Left ventricle myocardium inferior (tissue), 1 donor: ENCODE data around the gene STX10. TPM values are rescaled to one million over a fixed set of nuclear protein-coding genes. Genes with fewer than 3 reads are reported as not detected.

Source experiments
- DNase-seq: peaks from one replicate; pipeline ENCODE4 v3.0.0-alpha.2; 2020
- H3K27ac ChIP-seq: fragments of 200-600 bp; replicated peaks from 2 replicates; pipeline ENCODE4 v1.8.0; 2021
- H3K27me3 ChIP-seq: fragments of 200-600 bp; 2 replicates; pipeline ENCODE4 v1.8.0; 2021; ENCODE audit warnings: low read depth
- H3K36me3 ChIP-seq: fragments of 200-600 bp; 2 replicates; pipeline ENCODE4 v1.8.0; 2021
- H3K4me1 ChIP-seq: fragments of 200-600 bp; 2 replicates; pipeline ENCODE4 v1.8.0; 2021
- H3K4me3 ChIP-seq: fragments of 200-600 bp; 2 replicates; pipeline ENCODE4 v1.8.0; 2021; ENCODE audit warnings: mild to moderate bottlenecking, moderate library complexity
- H3K9me3 ChIP-seq: fragments of 200-600 bp; replicated peaks from 2 replicates; pipeline ENCODE4 v1.8.0; 2021
- intact Hi-C: fragments of 100-400 bp; cut with micrococcal nuclease; formaldehyde crosslinking; loops from one replicate; pipeline ENCODE4 v1.11.0; 2022
- total RNA-seq: library from RNA; stranded (reverse); fragmentation: NEBNext Ultra II Directional; extraction: Animal tissue kit (Norgen Biotek cat#: 25700); gene quantifications from one replicate; pipeline ENCODE4 v1.2.1, GENCODE V29; 2021
- TF ChIP-seq, protein P1 (sequence below): fragments of 200-600 bp; IDR thresholded peaks from 2 replicates; pipeline ENCODE4 v1.8.0; 2021; ENCODE audit warnings: antibody characterized with exemption, mild to moderate bottlenecking, borderline replicate concordance
- donor health status: DM: no; HTN: yes; CAD: no; lungs with severe emphysema.

STX10 gene
- total RNA-seq, 1 donor from 2014 or later = 39.2 TPM

DNA sequence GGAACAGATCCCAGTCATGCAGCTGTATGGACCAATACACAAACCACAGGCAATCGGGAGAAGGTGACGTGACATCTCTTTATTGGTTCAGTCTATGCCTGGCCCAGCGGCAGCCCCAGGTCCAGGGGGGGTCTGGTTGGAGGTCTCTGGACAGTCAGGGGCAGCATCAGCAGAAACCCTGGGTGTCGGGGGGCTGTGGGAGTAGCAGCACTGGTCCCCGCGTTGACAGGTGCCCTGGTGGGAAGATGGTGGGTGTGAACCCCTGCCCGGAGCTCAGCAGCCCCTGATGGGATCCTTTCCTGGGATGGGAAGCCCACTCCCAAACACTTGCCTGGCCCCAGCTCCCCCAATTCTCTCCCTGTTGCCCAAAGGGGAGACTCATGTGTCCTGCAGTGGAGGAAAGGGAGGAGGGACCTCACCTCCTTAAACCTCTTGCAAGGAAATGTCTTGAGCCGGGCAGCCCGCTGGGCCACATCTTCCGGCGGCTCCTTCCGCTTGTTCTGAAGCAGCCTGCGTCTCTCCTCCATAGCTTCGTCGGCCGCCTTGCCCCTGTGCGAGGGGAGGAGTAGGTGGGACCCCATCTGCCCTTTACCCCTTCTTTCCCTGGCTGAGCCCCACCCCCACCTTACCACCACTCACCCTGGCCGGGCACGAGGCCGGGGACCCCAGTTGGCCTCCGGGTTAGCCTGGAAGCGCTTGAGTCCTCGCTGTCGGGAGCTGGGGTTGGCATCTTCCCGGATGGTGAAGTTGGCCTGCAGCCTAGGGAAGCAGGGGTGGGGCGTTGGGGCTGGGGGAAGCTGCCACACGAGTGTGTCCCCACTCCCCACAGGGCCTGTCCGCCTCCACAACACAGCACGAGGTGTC is 45.1 kb downstream of the STX10 start:
- TF ChIP-seq, protein P1, sequence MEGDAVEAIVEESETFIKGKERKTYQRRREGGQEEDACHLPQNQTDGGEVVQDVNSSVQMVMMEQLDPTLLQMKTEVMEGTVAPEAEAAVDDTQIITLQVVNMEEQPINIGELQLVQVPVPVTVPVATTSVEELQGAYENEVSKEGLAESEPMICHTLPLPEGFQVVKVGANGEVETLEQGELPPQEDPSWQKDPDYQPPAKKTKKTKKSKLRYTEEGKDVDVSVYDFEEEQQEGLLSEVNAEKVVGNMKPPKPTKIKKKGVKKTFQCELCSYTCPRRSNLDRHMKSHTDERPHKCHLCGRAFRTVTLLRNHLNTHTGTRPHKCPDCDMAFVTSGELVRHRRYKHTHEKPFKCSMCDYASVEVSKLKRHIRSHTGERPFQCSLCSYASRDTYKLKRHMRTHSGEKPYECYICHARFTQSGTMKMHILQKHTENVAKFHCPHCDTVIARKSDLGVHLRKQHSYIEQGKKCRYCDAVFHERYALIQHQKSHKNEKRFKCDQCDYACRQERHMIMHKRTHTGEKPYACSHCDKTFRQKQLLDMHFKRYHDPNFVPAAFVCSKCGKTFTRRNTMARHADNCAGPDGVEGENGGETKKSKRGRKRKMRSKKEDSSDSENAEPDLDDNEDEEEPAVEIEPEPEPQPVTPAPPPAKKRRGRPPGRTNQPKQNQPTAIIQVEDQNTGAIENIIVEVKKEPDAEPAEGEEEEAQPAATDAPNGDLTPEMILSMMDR = no peak
- no peaks in the 10 kb centered on the region for H3K9me3 ChIP-seq
- no peak for DNase-seq
- intact Hi-C loops = no loop called here
- peak overlapping the region; percentile 97 for H3K27ac ChIP-seq
- H3K4me3 ChIP-seq = peak overlapping the region; percentile 42
- H3K36me3 ChIP-seq = peaks cover 21% of the 10 kb centered on the region
- H3K27me3 ChIP-seq = no peaks in the 10 kb centered on the region
- peaks cover 53% of the 10 kb centered on the region for H3K4me1 ChIP-seq

DNA sequence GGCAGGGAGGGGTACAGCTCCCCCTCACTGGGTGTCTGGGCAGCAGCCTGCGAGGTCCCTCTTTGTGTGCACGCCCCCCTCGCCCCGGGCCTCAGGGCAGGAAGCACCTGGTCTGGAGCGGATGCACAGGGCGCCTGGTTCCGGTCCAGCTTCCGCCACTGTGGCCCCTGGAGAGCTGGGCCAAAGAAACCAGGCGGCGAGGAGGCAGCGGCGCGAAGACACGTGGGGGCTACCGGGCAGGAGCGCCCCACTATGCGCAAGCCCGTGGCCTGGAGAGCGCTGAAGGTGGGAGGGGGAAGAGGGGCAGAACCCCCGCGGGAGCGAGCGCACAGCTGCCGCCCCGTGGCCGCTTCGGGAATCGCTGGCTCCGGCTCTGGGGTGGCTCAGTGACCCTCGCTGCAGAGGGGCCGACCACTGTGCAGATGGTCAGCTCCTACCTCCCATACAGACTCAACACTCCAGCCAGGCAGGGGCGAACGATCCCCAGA is 45.8 kb downstream of the STX10 start:
- H3K27me3 ChIP-seq = no peaks in the 10 kb centered on the region
- peaks cover 58% of the 10 kb centered on the region for H3K4me1 ChIP-seq
- peaks cover 14% of the 10 kb centered on the region for H3K36me3 ChIP-seq
- peak; percentile 79 for DNase-seq
- H3K9me3 ChIP-seq = no peaks in the 10 kb centered on the region
- TF ChIP-seq, protein P1 = peak; percentile 74
- intact Hi-C loops = no loop called here
- H3K4me3 ChIP-seq = peak overlapping the region; percentile 42
- peak overlapping the region; percentile 97 for H3K27ac ChIP-seq

DNA sequence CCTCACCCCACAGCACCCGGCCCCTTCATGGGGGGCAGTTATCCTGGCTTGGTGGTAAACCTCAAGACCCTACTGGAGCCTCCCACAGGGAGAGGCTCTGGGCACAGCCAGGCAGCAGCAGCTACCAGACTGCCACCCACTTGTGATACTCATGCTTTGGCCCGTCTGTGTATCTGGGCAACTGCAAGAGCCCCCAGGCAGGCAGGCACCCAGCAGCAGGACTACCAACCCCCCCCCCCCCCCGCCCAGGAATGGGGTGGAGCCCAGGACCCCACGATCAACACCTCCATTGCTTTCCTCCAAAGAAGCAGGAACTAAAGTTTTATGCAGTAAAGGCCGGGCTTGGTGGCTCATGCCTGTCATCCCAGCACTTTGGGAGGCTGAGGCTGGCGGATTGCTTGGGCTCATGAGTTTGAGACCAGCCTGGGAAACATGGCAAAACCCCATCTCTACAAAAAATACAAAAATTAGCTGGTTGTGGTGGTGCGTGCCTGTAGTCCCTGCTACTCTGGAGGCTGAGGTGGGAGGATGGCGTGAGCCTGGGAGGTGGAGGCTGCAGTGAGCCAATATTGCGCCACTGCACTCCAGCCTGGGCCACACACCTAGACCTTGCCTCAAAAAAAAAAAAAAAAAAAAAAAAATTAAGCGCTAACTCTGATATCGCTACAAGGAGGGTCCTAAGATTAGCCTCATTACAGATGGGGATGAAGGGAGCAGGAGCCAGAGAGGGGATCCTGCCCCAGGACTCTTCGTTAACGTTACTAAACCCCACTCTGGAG is 46.4 kb downstream of the STX10 start:
- peaks cover 64% of the 10 kb centered on the region for H3K4me1 ChIP-seq
- DNase-seq = no peak
- peak overlapping the region; percentile 70 for H3K4me3 ChIP-seq
- H3K27ac ChIP-seq = peak overlapping the region; percentile 97
- intact Hi-C loops = no loop called here
- H3K9me3 ChIP-seq = no peaks in the 10 kb centered on the region
- TF ChIP-seq, protein P1 = no peak
- no peaks in the 10 kb centered on the region for H3K27me3 ChIP-seq
- peaks cover 8% of the 10 kb centered on the region for H3K36me3 ChIP-seq

DNA sequence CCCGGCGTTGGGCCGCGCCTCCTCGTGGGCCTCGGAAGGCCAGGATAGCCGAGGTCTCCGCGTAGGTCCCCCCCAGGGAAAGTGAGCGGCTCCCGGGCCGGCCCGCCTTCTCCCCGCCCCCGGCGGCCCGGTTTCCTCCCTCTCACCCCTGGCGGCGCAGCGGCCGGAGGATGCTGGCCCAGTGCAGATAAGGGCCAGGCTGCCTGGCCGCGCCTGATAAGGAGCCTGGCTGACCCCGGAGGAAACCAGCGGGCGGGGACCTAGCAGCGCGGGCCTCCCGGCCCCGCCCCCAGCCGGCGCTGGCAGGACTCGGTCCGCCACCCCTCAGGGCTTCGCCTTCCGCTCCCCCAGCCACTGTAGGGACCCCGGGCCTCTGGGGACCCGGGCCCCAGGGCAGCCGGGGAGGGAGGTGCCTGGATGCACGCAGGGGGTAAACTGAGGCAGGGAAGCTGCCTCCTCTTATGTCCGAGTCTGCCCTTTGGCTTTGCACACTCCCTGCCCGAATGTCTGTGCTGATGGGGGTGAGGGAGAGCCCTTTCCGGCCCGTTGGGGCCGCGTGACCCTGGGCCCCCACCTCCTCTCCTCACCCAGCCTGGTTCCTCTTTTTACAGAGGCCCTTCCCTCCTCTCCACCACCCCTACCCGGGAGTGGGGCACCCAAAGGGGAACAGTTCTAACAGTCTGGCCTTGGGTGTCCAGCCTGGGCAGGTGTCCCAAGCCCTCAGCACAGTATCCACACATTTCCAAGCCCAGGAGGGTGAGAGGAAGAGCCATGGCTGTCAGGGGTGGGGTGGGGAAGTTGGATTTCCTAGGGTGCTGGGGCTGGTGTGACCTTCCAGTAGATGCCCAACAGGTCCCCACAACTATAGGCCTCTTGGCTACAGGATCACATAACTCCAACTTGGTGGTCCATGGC is 47.3 kb downstream of the STX10 start, which contains the start of gene LYL1:
Gene LYL1 (minus strand): TSS at position 193 of the 915 bp plus-strand sequence. CDS start 1,687 bp downstream, outside the sequence.
- H3K27me3 ChIP-seq = no peaks in the 10 kb centered on the region
- peaks cover 8% of the 10 kb centered on the region for H3K36me3 ChIP-seq
- TF ChIP-seq, protein P1 = no peak
- intact Hi-C loops = no loop called here
- H3K4me3 ChIP-seq = peak within 1 kb of the TSS; percentile 70
- no peaks in the 10 kb centered on the region for H3K9me3 ChIP-seq
- DNase-seq = peak; percentile 87
- peak within 1 kb of the TSS; percentile 97 for H3K27ac ChIP-seq
- H3K4me1 ChIP-seq = peaks cover 72% of the 10 kb centered on the region

DNA sequence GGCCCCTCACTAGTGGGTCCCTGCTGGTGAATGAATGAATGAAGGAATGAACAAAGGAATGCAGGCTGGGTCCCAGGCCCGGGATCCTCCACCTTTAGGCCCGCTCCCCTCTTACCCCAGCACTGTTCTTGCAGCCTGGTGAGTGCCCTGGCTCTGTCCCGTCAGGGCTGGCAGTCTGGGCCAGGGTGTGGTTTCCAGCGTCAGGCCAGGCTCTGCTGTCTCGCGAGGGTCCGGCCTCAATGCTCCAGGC is 47.8 kb downstream of the STX10 start:
- peak overlapping the region; percentile 97 for H3K27ac ChIP-seq
- DNase-seq = no peak
- no peaks in the 10 kb centered on the region for H3K9me3 ChIP-seq
- H3K27me3 ChIP-seq = no peaks in the 10 kb centered on the region
- H3K4me3 ChIP-seq = peak overlapping the region; percentile 70
- intact Hi-C loops = no loop called here
- H3K4me1 ChIP-seq = peaks cover 78% of the 10 kb centered on the region
- H3K36me3 ChIP-seq = peaks cover 4% of the 10 kb centered on the region
- TF ChIP-seq, protein P1 = no peak
